WERI-Rb-1 (cell line): ENCODE results near the gene CUL9.

Experiments
- DNase-seq: peaks from one replicate; pipeline ENCODE4 v3.0.0-alpha.2; 2020
- H3K27ac ChIP-seq: fragments of 250-450 bp; sonication (Bioruptor Pico); 2 replicates; pipeline ENCODE4 v1.5.1; 2020; ENCODE audit warnings: mild to moderate bottlenecking, moderate library complexity
- H3K27me3 ChIP-seq: fragments of 250-450 bp; sonication (Bioruptor Pico); 2 replicates; pipeline ENCODE4 v1.5.1; 2021; ENCODE audit warnings: mild to moderate bottlenecking, low read depth, moderate library complexity; ENCODE audit not compliant: insufficient read depth, severe bottlenecking
- H3K36me3 ChIP-seq: fragments of 250-450 bp; sonication (Bioruptor Pico); 2 replicates; pipeline ENCODE4 v1.5.1; 2020; ENCODE audit warnings: mild to moderate bottlenecking, moderate library complexity
- H3K4me3 ChIP-seq: 2 replicates; pipeline ENCODE4 v1.5.1; 2011; ENCODE audit warnings: low read depth, mild to moderate bottlenecking, control low read depth, low read length
- H3K9me3 ChIP-seq: fragments of 250-450 bp; sonication (Bioruptor Pico); 2 replicates; pipeline ENCODE4 v1.5.1; 2021; ENCODE audit warnings: mild to moderate bottlenecking, moderate library complexity; ENCODE audit not compliant: severe bottlenecking
- TF ChIP-seq, protein P1 (sequence below): IDR thresholded peaks from 2 replicates; pipeline ENCODE4 v1.5.1; 2011; ENCODE audit warnings: low read depth, mild to moderate bottlenecking, control low read depth, inconsistent platforms, low read length

Gene CUL9

DNA sequence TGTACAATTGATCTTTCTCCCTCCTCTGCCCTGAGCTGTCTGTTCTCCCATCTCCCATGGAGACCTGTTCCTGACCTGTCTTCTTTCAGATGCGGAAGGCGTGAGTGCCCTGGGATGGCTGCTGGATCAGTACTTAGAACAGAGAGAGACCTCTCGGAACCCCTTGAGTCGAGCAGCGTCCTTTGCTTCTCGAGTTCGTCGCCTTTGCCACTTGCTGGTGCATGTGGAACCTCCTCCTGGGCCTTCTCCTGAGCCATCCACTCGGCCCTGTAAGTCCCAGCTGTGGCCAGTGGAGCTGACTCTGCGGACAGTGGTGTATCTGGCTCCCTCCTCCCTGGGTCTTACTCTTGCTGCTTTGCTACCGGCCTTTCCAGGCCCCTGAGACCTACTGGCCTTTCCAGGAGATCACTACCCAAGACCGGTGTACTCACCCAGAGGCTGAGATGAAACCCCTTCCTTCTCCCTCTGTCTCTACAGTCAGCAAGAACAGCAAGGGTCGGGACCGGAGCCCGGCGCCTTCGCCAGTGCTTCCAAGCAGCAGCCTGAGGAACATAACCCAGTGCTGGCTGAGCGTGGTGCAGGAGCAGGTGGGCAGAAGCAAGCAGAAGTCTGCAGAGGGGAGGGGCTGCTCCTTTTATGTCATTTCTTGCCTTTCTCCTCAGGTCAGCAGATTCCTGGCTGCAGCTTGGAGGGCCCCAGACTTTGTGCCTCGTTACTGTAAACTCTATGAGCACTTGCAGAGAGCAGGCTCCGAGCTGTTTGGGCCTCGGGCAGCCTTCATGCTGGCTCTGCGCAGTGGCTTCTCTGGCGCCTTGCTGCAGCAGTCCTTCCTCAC lies 22.5 kb downstream of the CUL9 start:
- H3K36me3 ChIP-seq: peaks cover 29% of the 10 kb centered on the region
- DNase-seq: no peak
- no peaks in the 10 kb centered on the region for H3K9me3 ChIP-seq
- TF ChIP-seq, protein P1, sequence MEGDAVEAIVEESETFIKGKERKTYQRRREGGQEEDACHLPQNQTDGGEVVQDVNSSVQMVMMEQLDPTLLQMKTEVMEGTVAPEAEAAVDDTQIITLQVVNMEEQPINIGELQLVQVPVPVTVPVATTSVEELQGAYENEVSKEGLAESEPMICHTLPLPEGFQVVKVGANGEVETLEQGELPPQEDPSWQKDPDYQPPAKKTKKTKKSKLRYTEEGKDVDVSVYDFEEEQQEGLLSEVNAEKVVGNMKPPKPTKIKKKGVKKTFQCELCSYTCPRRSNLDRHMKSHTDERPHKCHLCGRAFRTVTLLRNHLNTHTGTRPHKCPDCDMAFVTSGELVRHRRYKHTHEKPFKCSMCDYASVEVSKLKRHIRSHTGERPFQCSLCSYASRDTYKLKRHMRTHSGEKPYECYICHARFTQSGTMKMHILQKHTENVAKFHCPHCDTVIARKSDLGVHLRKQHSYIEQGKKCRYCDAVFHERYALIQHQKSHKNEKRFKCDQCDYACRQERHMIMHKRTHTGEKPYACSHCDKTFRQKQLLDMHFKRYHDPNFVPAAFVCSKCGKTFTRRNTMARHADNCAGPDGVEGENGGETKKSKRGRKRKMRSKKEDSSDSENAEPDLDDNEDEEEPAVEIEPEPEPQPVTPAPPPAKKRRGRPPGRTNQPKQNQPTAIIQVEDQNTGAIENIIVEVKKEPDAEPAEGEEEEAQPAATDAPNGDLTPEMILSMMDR: no peak
- H3K27ac ChIP-seq: no peak overlapping the region
- no peak overlapping the region for H3K4me3 ChIP-seq
- no peaks in the 10 kb centered on the region for H3K27me3 ChIP-seq

DNA sequence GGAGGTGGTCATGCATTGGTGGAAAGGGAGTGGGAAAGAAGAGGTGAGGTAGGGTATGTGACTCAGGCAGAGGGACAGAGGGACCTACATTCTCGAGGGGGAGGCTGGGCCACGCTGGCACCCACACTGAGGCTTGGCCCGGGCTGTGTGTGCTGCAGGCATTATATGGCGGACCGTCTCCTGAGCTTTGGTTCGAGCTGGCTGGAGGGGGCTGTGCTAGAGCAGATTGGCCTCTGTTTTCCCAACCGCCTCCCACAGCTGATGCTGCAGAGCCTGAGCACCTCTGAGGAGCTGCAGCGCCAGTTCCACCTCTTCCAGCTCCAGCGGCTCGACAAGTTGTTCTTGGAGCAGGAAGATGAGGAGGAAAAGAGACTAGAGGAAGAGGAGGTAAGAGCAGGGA lies 23.9 kb downstream of the CUL9 start:
- no peaks in the 10 kb centered on the region for H3K9me3 ChIP-seq
- no peaks in the 10 kb centered on the region for H3K27me3 ChIP-seq
- no peak overlapping the region for H3K4me3 ChIP-seq
- TF ChIP-seq, protein P1: no peak
- DNase-seq: no peak
- H3K36me3 ChIP-seq: peaks cover 23% of the 10 kb centered on the region
- H3K27ac ChIP-seq: no peak overlapping the region

DNA sequence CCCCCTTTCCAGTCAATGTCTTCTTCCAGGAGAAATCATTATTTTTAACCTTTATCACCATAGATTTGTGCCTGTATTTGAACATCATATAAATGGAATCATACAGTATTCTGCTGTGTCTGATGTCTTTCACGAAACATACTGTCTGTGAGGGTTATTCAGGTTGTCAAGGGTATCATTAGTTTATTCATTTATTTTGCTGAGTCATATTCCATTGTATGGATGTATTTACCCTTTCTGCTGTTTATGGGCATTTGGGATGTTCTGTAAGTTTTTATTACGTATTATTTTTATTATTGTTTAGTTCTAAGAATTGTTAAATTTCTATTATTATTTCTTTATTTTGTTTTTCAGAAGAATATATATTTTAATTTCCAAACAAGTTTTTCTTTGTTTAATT lies 25.3 kb downstream of the CUL9 start:
- H3K9me3 ChIP-seq: no peaks in the 10 kb centered on the region
- no peak overlapping the region for H3K27ac ChIP-seq
- peaks cover 20% of the 10 kb centered on the region for H3K36me3 ChIP-seq
- no peaks in the 10 kb centered on the region for H3K27me3 ChIP-seq
- DNase-seq: no peak
- TF ChIP-seq, protein P1: no peak
- no peak overlapping the region for H3K4me3 ChIP-seq

DNA sequence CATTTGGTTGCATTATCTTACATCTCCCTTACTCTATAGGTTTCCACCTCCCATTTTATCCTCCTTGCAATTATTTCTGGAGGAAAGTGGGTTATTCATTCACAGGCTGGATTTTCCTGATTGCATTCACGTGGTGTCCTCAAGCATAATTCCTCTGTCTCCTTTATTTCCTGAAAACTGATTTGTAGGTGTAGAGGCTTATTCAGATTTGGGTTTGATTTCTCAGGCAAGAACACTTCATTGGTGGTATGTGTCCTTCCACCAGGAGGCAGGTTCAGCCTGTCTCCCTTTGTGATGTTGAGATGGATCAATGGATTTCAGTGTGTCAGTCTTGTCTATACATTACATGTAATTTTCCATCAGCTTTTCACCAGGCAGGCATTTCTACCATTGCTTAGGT lies 30.0 kb downstream of the CUL9 start:
- TF ChIP-seq, protein P1: peak; percentile 49
- Histone ChIP-seq H3K27me3 (no peaks in the 10 kb centered on the region), H3K4me3 (no peak overlapping the region), H3K9me3 (no peaks in the 10 kb centered on the region), H3K36me3 (peaks cover 25% of the 10 kb centered on the region), H3K27ac (no peak overlapping the region)
- no peak for DNase-seq

DNA sequence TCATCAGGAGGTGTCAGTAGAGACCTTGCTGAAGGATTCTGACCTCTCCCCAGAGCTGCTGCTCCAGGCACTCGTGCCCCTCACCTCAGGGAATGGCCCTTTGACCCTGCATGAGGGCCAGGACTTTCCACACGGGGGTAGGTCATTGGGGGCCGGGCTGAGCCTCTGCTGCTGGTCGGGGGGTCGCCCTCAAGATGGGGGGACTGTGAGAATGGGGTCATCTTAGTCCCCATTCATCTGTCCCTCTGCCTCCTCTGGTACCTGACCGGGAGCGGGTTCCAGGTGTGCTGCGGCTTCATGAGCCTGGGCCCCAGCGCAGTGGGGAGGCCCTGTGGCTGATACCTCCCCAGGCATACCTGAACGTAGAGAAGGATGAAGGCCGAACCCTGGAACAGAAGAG lies 31.4 kb downstream of the CUL9 start:
- no peaks in the 10 kb centered on the region for H3K27me3 ChIP-seq

More for the DNA sequence above, 31.4 kb downstream of the CUL9 start:
- DNase-seq: no peak
- Histone ChIP-seq H3K27ac (no peak overlapping the region), H3K4me3 (no peak overlapping the region), H3K36me3 (peaks cover 34% of the 10 kb centered on the region), H3K9me3 (no peaks in the 10 kb centered on the region)
- TF ChIP-seq, protein P1: no peak
